DLD1 (cell line): ENCODE results near the gene PRDM8.

Source experiments
- in situ Hi-C: cut with HindIII; loops from 2 replicates; pipeline ENCODE4 v1.10.0; 2017; ENCODE audit warnings: low sequenced_read_pairs

The PRDM8 gene

DNA sequence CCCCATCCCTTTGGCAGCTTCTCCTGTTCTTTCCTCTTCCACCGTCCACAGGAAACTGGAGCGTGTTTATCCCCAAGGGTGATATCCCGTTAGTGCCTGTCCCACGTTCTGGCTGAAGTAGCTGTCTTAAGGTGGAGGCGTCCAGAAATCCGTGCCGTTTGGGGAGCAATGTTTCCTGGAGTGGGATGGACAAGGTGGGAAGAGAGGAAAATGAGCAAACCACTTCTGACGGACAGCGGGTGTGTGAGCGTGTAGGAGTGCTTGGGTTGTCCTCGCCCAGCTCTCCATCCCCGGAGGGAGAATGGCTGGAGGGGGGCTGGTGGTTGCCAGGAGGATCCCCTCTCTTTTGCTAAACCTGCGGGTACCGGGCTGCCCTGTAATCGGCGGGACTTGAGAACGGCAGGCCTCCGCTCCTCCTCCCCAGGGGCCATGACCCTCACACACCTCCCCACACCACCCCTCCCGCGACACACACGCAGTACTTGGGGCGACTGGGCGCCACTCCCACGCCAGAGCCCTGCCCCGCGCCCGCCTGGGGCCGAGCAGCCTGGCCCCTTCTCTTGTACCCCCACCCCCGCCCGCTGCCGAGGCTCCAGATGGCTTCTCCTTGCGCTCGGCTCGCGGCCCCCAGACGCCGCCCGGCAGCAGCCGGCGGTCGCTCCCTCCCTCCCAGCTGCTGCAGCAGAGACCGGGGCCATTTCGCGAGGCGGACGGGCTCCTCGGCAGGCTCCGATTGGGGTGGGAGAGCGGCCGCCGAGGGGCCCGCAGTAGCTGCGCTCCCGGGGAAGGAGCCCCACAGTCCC is 13.9 kb upstream of the PRDM8 start:
- in situ Hi-C loops, result no loop called here

DNA sequence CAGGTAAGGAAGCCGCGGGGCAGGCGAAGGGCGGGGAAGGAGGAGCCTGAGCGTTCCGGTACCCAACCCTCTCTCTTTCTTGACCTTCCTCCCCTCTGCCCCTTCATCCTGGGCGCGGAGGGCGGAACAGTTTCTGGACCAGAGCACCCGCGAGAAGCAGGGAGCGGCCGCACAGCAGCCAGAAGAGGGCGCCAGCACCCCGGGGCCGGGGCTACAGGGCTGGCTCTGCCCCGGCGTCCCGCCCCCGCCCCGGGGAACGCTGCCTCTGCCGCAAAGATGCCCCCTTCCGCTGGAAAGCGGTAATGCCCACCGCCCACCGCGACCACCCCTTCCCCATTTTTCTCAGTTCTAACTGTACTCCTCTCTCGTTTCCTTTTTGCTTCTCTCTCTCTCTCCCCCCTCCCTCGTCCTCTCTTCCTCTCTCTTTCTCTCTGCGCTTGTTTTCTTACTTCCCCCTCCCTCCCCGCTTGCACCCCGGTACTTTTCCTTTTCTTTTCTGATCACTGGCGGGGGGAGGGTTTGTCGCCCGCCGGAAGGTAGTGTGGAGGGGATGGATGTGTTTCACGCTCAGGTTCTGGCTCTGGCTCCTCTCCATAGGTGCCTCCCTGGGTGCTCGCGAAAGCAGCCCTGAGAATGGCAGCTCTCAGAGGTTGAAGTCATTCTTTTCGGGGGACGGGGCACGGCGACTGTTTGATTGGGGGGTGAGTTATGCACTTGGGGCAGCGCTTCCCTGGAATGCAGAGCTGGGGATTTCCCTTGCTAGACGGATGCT is 13.1 kb upstream of the PRDM8 start:
- in situ Hi-C loops, result no loop called here

DNA sequence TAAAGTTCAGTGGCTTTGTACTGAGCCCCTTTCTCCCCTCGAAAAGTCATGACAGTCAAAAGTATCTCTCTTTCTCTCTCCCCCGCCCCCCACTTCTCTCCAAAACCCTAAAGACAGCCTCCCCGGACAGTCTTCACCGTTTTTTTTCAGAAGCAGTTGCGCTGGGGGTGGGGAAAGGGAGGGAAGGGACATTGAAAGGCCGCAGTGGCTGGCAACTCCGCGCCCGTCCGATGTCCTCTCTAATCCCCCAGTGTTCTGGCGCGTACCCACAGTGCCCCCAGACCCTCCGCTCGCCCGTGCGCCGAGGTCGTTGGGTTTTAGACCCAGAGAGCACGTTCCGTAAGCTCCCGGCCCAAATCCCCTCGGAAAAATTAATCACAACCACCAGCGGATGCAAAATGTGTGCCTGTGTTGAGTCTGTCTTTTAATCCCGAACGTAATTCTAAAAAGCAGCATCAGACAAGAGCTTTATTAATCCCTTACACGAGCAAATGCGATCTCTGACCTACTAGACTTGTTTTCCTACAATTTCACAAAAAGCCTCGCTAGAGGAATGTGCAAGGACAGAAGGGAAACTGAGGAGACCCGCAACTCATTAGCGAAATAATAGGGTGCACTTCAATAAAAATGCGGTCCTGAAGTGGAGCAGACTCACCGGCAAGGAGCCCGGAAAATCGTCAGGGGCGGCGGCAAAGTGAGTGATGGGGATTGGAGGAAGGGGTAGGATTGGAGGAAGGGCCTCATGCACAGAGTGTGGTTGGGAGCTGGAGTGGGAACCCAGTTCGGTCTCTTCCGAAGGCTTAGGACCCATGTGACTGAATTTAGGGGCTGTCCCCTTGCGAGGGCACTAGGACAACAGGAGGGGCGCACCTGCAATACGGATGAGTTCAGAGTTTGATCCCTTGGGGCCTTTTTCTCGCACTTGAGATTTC is 12.2 kb upstream of the PRDM8 start:
- in situ Hi-C loops, result no loop called here

DNA sequence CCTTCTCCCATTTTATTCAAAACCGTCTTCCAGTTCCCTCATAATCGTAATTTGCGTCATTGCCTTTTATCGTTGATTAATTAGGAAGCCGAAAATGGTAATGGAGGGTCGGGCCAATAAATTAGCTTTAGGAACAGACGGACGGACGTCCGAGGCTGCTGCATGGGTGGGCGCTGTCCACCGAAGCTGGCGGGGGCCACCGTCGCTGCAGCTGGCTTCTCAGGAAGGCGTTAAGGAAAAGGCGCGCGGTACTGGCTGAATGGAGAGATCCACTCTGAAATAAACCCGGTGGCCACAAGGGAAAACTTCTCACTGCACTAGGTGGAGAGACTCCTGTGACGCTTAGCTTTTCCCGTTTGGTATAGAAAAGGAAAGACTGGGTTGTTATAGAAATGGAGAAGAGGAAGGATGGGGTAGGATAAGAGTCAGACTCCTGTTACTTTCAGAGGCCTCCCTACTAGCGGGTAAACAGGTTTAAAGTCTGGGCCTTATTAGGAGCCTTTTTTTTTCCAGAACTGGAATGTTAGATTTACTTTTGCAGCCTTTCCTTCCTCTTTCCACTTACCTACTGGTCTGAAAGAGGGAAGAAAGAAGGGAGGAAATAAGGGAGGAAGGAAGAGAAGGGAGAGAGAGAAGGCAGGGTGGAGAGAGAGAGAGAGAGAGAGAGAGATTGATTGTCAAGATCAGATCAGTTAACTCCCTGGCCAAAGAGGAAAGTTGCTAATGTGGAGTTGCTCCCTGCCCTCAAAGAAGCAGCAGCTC is 11.3 kb upstream of the PRDM8 start:
- in situ Hi-C loops, result no loop called here

- in situ Hi-C loops, result no loop called here
These were observed 10.6 kb upstream of the PRDM8 start for GRCh38 chr4:80186676-80187075.

DNA sequence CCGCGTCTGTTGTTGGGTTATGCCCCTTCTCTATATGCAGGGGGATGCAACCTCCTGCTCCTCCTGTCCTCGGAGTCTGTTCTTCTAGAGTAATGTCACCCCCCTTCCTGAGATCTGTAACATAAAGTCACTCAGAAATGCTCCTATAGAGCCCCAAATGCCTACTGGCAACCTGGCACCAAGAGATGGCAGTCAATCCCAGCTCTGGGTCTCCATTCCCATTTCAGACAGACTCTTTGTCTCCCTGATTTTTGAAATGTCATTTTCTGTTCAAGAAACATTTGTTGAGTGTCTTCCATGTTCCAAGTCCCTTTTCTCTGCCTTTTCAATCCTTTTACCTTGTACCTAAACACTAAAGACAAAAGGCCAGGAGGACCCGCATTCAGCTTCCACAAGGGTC is 9.6 kb upstream of the PRDM8 start:
- in situ Hi-C loops, result no loop called here

- in situ Hi-C loops, result no loop called here
These were observed 8.9 kb upstream of the PRDM8 start for GRCh38 chr4:80188457-80188800.

- in situ Hi-C loops, result no loop called here
These were observed 8.4 kb upstream of the PRDM8 start for GRCh38 chr4:80188801-80189458.

- in situ Hi-C loops, result no loop called here
These were observed 7.7 kb upstream of the PRDM8 start for GRCh38 chr4:80189581-80189955.

DNA sequence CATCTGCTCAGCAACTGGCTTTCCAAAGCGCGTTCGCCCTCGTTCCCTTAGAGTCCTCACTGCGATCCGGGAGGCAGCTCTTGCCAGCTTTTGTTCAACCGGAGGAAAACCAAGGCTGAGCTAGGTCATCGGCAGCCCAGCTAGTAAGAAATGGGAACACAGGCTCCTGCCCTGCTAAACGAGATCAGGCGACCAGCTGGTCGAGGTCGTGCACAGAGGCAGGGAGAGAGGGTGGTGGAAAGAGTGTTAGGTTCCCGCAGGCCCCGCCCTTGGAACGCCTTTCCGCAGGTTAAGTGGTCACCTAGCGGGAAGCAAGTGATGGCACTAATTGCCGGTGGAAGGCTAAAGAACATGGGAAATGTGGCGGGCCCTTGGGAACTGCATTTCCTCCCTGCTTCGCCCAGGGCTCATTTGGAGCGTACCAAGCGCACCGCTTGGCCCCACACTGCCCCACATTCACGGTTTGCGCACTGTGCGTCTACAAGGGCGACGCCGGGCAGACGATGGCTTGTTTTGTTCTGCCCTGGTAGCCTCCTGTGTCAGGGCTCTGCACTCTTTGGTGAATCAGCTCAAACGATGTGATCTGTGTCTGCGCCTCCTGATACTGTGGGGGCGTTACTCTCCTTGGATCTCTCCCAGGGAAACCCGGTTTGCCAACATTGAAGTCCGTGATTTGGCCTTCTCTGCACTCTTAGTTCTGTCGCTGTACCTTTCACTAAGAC is 7.2 kb upstream of the PRDM8 start:
- in situ Hi-C loops, result no loop called here

DNA sequence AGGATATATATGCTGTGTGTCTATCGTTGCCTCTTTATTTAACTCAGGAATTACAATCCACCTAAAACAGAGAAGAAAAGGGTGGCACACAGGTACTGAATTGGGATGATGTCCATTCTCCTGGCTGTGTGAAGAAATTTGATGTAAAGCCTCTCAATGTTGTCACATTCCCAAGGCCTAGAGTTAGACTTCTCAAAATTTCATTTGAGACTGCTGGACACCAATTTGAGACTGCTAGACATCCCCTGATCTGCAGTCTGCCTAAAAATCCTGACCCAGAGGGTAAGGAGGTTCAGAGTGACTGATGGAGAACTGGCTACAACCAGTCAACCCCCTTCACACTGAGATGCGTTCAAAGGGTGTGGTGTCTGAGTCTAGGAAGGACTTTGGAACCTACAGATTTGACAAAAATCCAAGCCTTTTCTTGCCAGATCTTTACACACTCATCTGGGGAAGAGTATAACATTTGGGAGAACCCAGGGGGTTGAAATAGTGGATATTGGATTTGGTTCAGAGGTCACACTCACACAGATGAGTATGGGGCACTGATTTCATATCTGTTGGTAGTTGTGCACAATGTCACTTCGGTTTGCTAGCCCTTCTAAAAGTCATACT is 4.9 kb upstream of the PRDM8 start:
- in situ Hi-C loops, result no loop called here

DNA sequence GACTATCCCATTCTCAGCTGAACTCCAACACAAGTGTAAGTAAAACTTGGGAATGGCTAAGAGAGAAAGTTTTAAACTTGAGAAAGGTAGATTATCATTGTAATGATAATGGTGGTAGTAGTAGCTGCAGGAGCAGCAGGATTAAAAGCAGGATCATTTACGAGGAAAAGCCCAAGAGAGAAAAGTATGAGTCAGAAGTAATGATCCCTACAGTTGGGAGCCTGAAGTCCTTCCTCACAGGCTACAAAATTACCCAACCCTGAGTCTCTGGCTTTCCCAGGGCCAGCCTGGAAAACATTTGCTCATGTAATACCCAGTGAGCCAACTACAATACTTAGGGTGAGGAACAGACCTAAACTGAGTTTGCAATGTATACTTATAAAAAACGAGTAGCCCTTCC is 4.4 kb upstream of the PRDM8 start:
- in situ Hi-C loops, result no loop called here

GRCh38 chr4:80195441-80196140 is 1.7 kb upstream of the PRDM8 start:
- in situ Hi-C loops, result no loop called here

GRCh38 chr4:80196259-80196921 is 913 bp upstream of the PRDM8 start:
- in situ Hi-C loops, result no loop called here

- in situ Hi-C loops, result no loop called here
These were observed 518 bp downstream of the PRDM8 start for GRCh38 chr4:80197601-80198440.

- in situ Hi-C loops, result no loop called here
These were observed 1.1 kb downstream of the PRDM8 start for GRCh38 chr4:80198441-80198837.

DNA sequence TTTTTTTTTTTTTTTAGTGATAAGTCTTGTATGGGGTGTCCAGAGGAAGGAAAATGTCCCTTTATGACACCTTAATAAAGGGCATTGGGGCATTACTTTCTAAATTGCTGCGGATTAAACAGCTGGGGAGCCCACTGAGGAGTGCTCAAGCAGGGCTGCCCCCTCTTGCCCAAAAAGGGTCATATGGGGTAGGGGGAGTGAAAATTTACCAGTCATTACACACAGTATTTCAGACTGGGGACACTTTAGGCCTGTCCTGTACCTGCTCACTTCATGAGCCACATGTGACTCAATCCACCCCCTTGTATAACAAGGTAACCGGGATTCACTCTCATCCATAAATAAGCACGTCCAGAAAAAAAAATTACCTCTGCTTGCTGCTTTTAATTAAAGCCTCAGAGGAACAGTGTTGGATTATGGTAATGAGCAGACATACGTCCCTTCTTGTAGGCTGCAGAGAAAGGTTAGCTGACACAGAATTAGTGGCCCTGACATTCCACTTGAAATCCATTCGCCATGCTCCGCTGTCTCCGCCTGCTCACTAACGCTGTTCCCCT is 1.8 kb downstream of the PRDM8 start:
- in situ Hi-C loops, result no loop called here
